Activated effector memory CD4-positive, alpha-beta T cell treated with Interleukin-2 at 50 U/mL for 16 hours (primary cell): ENCODE results near the gene HNRNPU.
A peak's percentile ranks its signal among the peaks of the same experiment; 100 is the strongest.
"Not testable (repeated sequence)": the region's sequence is repeated elsewhere in the genome, so short reads cannot be mapped to it uniquely, and the experiment has no call there.

Experiments
- DNase-seq: peaks from one replicate; pipeline ENCODE4 v3.0.0-alpha.2; 2020

The HNRNPU gene

GRCh38 chr1:244839656-244840055 is 24.7 kb downstream of the HNRNPU start:
- DNase-seq = no peak

GRCh38 chr1:244837597-244838258 is 26.6 kb downstream of the HNRNPU start:
- DNase-seq = no peak

GRCh38 chr1:244836584-244836983 is 27.8 kb downstream of the HNRNPU start:
- DNase-seq = no peak

DNA sequence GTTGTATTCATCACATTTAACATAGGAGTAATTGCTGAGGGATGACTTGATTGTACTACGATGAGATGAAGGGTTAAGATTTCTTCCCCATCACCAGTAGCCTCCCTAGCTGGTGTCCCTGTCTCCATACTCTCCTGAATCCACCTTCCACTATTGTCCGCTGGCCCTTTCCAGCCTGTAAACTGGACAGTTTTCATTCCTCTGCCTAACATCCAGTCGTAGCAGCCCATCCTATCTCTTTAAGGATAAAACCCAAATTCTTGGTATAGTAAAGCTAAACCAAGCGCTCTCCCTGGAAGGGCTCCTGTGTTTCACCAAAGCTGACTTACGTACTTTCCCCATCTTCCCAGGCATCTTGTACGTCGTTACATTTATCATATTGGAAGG is 28.2 kb downstream of the HNRNPU start:
- DNase-seq = no peak

GRCh38 chr1:244835276-244836134 is 28.8 kb downstream of the HNRNPU start, which contains the start of gene COX20:
COX20 (plus strand) TSS chr1:244835658; CDS start chr1:244835715, 57 bp downstream.
- DNase-seq = peak; percentile 88

DNA sequence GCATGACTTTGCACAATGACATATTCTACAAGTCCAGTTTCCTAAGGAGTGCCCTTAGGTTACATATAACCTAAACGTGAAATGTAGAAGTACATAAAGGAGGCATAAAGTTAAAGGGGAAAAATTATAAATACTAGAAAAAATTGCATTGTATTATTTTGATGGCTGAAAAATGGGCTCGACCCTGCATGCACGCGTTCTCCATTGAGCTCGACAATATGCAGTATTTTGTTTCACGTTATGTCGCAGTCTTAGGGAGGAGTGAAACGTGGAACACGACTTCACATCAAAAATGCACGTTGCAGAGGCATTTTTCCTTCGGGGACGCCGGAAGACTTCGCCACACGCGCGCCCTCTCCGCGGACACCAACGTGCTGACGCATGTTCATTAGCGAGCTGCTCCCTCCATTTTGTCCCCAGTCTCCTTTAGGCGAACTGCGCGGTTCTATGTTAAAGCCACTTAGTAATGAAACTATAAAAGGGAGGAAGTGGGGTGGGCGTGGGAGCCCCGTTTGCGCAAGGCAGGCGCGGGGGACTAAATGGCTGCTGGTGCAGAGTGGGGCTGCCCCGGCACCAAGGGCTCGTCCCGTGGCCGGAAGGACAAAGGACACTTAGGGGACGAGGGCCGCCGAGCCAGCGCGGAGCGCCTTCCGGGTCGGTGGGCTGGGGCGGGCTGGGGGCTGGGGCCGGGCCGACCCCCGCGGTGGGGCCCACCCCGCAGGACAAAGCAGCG is 29.6 kb downstream of the HNRNPU start:
- DNase-seq = peak; percentile 85

DNA sequence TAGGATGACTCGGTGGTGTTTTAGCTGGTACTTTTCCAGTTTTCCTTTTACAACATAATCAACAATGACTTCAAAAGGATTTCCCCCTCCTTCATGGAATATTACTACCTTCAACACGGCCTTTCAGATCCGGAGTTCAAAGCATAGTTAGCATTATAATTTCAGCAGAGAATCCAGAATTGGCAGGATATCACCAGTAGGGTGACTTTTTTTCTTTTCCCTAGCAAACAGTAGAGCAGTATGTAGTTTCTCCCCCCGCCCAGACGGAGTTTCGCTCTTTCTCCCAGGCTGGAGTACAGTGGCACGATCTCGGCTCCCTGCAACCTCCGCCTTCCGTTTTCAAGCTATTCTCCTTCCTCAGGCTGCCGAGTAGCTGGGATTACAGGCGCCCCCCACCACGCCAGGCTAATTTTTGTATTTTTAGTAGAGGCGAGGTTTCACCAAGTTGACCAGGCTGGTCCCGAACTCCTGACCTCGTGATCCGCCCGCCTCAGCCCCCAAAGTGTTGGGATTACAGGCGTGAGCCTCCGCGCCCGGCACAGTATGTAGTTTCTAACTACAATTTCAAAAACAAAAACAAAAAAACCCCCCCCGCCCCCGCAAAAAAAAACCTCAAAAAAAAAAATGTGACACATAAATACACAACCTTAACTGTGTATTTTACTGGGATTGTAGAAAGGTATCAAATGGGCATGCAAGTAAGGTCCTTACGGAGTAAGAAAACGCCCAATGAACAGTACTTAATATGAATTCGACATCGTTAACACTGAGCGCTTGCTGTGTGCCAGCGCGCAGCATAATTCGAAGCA is 30.4 kb downstream of the HNRNPU start:
- peak; percentile 44 for DNase-seq

GRCh38 chr1:244833260-244833659 is 31.1 kb downstream of the HNRNPU start:
- DNase-seq = not testable (repeated sequence)

DNA sequence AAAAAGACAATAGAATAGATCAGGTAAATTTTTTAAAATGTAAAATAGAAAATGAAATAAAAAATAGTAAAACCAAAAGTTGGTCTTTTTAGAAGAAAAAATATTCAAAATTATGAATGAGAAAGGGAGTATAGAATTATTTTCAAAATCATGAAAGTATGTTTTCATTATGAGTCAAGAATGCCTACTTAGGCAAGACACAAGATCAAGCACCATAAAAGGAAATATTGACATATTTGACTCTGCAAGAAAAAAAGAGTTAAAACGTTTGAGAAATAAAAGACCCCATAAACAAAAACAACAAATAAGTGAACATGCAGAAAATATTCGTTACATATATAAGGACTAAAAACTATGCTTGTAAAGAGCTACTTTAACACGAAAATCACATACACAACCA is 33.7 kb downstream of the HNRNPU start:
- DNase-seq = no peak

DNA sequence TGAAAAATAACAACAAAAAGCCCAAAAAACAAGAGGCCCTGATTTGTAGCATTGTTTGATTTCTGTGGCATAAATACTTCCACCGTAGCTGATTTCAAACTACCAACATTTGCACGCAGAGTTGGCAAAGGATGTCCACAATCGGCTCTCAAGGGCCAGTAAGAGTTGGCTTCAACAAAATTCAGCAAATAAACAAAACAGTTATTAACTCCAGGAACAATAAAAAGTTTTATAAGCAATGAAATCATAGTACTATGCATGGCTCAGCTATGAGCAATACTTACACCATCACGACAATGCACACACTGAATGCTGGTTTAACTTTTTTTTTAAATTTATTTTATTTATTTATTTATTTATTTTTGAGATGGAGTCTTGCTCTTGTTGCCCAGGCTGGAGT is 37.6 kb downstream of the HNRNPU start:
- no peak for DNase-seq

- no peak for DNase-seq
Observed at GRCh38 chr1:244822878-244823277, 41.5 kb downstream of the HNRNPU start.

GRCh38 chr1:244821134-244821533 is 43.2 kb downstream of the HNRNPU start:
- no peak for DNase-seq

- DNase-seq = no peak
Observed at GRCh38 chr1:244820131-244820530, 44.2 kb downstream of the HNRNPU start.

- no peak for DNase-seq
Observed at GRCh38 chr1:244817415-244817894, 46.9 kb downstream of the HNRNPU start.

- DNase-seq = no peak
Observed at GRCh38 chr1:244815600-244816099, 48.7 kb downstream of the HNRNPU start.

DNA sequence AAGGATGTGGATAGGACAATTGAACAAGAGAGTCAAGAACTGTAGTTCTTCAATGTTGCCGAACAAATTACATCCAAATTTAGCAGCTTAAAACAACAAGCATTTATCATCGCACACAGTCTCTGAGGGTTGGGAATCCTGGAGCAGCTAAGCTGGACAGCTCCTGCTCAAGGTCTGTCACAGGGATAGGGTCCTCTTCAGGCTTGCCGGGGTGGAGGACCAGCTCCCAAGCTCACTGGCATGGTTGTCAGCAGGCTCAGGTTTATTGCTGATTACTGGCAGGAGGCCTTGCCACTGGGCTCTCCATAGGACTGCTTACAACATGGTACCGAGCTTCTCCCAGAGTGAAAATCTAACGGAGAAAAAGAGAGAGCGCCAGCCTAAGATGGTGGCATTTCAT is 51.0 kb downstream of the HNRNPU start:
- no peak for DNase-seq

DNA sequence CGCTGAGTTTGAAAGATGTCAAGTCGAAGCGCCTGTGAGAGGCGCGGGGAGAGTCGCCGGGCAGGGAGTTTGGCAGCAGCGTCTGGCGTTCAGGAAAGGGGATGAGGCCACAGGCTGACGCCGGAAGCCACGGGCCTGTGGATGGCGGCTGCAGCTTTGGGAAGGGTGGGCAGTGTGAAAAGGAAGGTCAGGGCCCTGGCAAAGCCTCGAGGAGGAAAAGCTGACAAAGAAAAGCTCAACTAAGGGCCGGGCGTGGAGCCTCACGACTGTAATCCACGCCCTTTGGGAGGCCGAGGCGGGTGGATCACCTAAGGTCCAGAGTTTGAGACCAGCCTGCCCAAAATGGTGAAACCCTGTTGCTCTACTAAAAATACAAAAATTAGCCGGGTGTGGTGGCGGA is 54.1 kb downstream of the HNRNPU start:
- no peak for DNase-seq

- DNase-seq = no peak
Observed at GRCh38 chr1:244807138-244807537, 57.2 kb downstream of the HNRNPU start.

- DNase-seq = no peak
Observed at GRCh38 chr1:244804841-244805240, 59.5 kb downstream of the HNRNPU start.

GRCh38 chr1:244802556-244803239 is 61.6 kb downstream of the HNRNPU start:
- no peak for DNase-seq

GRCh38 chr1:244802041-244802440 is 62.3 kb downstream of the HNRNPU start:
- DNase-seq = no peak

GRCh38 chr1:244801246-244801645 is 63.1 kb downstream of the HNRNPU start:
- DNase-seq = peak; percentile 24
